Spleen (tissue), 11 donors: ENCODE results near the gene PUS1. TPM values are rescaled to one million over a fixed set of nuclear protein-coding genes. Genes with fewer than 3 reads are reported as not detected.

ENCODE experiments used
- DNase-seq: peaks from one replicate; pipeline ENCODE4 v3.0.0-alpha.2; 2020
- H3K27ac ChIP-seq, 8 donors: fragments of 200-600 bp; sonication (generic) in 7 of 8; 1 replicate in 4 of 8; 2 replicates in 4 of 8; pipeline versions ENCODE4 v1.5.0 to v1.8.0; 2016 to 2021; ENCODE audit warnings: inconsistent platforms in 4 of 8, mild to moderate bottlenecking in 4 of 8, moderate library complexity in 1 of 8
- H3K27me3 ChIP-seq, 7 donors: fragments of 200-600 bp; sonication (generic) in 6 of 7; replicated peaks in 1 of 7; 1 replicate in 4 of 7; 2 replicates in 3 of 7; pipeline versions ENCODE4 v1.5.0 to v1.8.0; 2016 to 2021; ENCODE audit warnings: inconsistent platforms in 3 of 7, mild to moderate bottlenecking in 1 of 7
- H3K36me3 ChIP-seq, 6 donors: fragments of 200-600 bp; sonication (generic) in 5 of 6; 1 replicate in 4 of 6; 2 replicates in 2 of 6; pipeline versions ENCODE4 v1.5.0 to v1.8.0; 2016 to 2021; ENCODE audit warnings: inconsistent platforms in 2 of 6
- H3K4me1 ChIP-seq, 6 donors: fragments of 200-600 bp; sonication (generic) in 5 of 6; 1 replicate in 3 of 6; 2 replicates in 3 of 6; pipeline versions ENCODE4 v1.5.0 to v1.8.0; 2016 to 2021; ENCODE audit warnings: inconsistent platforms in 3 of 6
- H3K4me3 ChIP-seq, 8 donors: fragments of 200-600 bp; sonication (generic) in 7 of 8; 1 replicate in 4 of 8; 2 replicates in 4 of 8; pipeline versions ENCODE4 v1.5.0 to v1.8.0; 2016 to 2021; ENCODE audit warnings: inconsistent platforms in 4 of 8, mild to moderate bottlenecking in 4 of 8, moderate library complexity in 2 of 8
- H3K9me3 ChIP-seq, 8 donors: fragments of 200-600 bp; sonication (generic) in 7 of 8; 1 replicate in 4 of 8; 2 replicates in 4 of 8; pipeline versions ENCODE4 v1.5.0 to v1.8.0; 2016 to 2021; ENCODE audit warnings: inconsistent platforms in 4 of 8
- POLR2A ChIP-seq, 3 donors: fragments of 450-650 bp; IDR thresholded peaks; one replicate each; pipeline ENCODE4 v1.5.1; 2017; ENCODE audit warnings: antibody characterized with exemption in 3 of 3, mild to moderate bottlenecking in 1 of 3
- POLR2AphosphoS5 ChIP-seq, 3 donors: sonication (generic); formaldehyde crosslinking; IDR thresholded peaks; one replicate each; pipeline ENCODE4 v1.5.1; 2017; ENCODE audit warnings: antibody characterized with exemption in 3 of 3
- WGBS, 5 donors: extraction: QIAGEN DNeasy Blood & Tissue Kit in 3 of 5; methylation state at CpG; one replicate each; pipeline versions ENCODE4 v1.1.5 to v1.1.7; 2013 to 2018; 5-methylcytosine and 5-hydroxymethylcytosine counted together
- intact Hi-C: fragments of 100-400 bp; cut with DNase I; formaldehyde crosslinking; loops from one replicate; pipeline ENCODE4 v1.15.0; 2023; ENCODE audit warnings: low total_unique reads
- polyA plus RNA-seq, 3 donors: library from polyadenylated mRNA; stranded (reverse); fragments of 200-250 nt; gene quantifications; one replicate each; pipeline ENCODE4 v1.2.1, GENCODE V29; 2013
- total RNA-seq, 7 donors: library from RNA; depleted of rRNA in 3 of 7; stranded (reverse); fragments of >200 nt in 3 of 7; fragmentation: NEBNext Ultra II Directional in 4 of 7; extraction: Animal tissue kit (Norgen Biotek cat#: 25700) in 4 of 7; gene quantifications; one replicate each; pipeline versions ENCODE4 v1.1.0 to v1.2.1, GENCODE V29; 2016 to 2021
- TF ChIP-seq, protein P1 (sequence below), 11 experiments: fragments of 200-600 bp in 7 of 11; fragments of 450-650 bp in 4 of 11; sonication (generic) in 4 of 11; IDR thresholded peaks in 8 of 11; conservative IDR thresholded peaks in 3 of 11; 1 replicate in 7 of 11; 2 replicates in 4 of 11; pipeline versions ENCODE4 v1.4.0 to v1.8.0; 2016 to 2021; ENCODE audit warnings: antibody characterized with exemption in 11 of 11, inconsistent platforms in 4 of 11, mild to moderate bottlenecking in 1 of 11
- donor health status: healthy with polysubstance abuse.
- donor health status: DM: no; HTN: no; CAD: no; lungs with moderate emphysema.
- donor health status: DM: no; HTN: no; CAD: no.
- donor health status: Bipolar disorder and iron deficiency.
- donor health status: healthy.
- donor health status: DM: no; HTN: no; CAD: no.
- donor health status: DM: yes; HTN: yes; CAD: no.

The PUS1 gene
- total and polyA plus RNA-seq, 10 donors, result 16.0 to 46.5 (median 30.0) TPM

GRCh38 chr12:131921866-131922769, 7.0 kb upstream of the PUS1 start:
- Histone ChIP-seq H3K9me3 (no peaks in the 10 kb centered on the region), H3K27me3 (no peaks in the 10 kb centered on the region), H3K27ac (peak overlapping the region in 3 of 8 donors; percentile 21 to 73 (median 61)), H3K4me1 (peaks cover 10 to 36% (median 28%) of the 10 kb centered on the region in 6 donors), H3K36me3 (peaks cover 0 to 60% (median 43%) of the 10 kb centered on the region in 6 donors), H3K4me3 (no peak overlapping the region)
- intact Hi-C loops, result no loop called here
- WGBS, 5 donors, result 82 to 90% (median 85%) methylated on average over 23 to 29 of the region's 29 CpGs
- DNase-seq, result no peak
- TF ChIP-seq POLR2AphosphoS5 (IDR thresholded peaks at IDR 0.05) (peak; percentile 46 to 74 (median 57)), POLR2A (IDR thresholded peaks at IDR 0.05) (no peak)
- TF ChIP-seq, protein P1, sequence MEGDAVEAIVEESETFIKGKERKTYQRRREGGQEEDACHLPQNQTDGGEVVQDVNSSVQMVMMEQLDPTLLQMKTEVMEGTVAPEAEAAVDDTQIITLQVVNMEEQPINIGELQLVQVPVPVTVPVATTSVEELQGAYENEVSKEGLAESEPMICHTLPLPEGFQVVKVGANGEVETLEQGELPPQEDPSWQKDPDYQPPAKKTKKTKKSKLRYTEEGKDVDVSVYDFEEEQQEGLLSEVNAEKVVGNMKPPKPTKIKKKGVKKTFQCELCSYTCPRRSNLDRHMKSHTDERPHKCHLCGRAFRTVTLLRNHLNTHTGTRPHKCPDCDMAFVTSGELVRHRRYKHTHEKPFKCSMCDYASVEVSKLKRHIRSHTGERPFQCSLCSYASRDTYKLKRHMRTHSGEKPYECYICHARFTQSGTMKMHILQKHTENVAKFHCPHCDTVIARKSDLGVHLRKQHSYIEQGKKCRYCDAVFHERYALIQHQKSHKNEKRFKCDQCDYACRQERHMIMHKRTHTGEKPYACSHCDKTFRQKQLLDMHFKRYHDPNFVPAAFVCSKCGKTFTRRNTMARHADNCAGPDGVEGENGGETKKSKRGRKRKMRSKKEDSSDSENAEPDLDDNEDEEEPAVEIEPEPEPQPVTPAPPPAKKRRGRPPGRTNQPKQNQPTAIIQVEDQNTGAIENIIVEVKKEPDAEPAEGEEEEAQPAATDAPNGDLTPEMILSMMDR (IDR thresholded peaks at IDR 0.05 in 8 of 11, conservative IDR thresholded peaks at IDR 0.05 in 3 of 11), result no peak

- H3K9me3 ChIP-seq, result no peaks in the 10 kb centered on the region
- no peaks in the 10 kb centered on the region for H3K27me3 ChIP-seq
- peaks cover 0 to 53% (median 38%) of the 10 kb centered on the region in 6 donors for H3K36me3 ChIP-seq
- TF ChIP-seq POLR2AphosphoS5 (IDR thresholded peaks at IDR 0.05) (no peak), POLR2A (IDR thresholded peaks at IDR 0.05) (no peak)
- TF ChIP-seq, protein P1 (IDR thresholded peaks at IDR 0.05 in 8 of 11, conservative IDR thresholded peaks at IDR 0.05 in 3 of 11), result no peak
- intact Hi-C loops, result no loop called here
- no peak overlapping the region for H3K4me3 ChIP-seq
- no peak for DNase-seq
- peak overlapping the region in 4 of 8 donors; percentile 21 to 73 (median 60) for H3K27ac ChIP-seq
- peaks cover 10 to 42% (median 29%) of the 10 kb centered on the region in 6 donors for H3K4me1 ChIP-seq
- 92 to 96% (median 92%) methylated on average over 13 of the region's 13 CpGs for WGBS, 5 donors
Observed at GRCh38 chr12:131922772-131923171, 6.3 kb upstream of the PUS1 start.

DNA sequence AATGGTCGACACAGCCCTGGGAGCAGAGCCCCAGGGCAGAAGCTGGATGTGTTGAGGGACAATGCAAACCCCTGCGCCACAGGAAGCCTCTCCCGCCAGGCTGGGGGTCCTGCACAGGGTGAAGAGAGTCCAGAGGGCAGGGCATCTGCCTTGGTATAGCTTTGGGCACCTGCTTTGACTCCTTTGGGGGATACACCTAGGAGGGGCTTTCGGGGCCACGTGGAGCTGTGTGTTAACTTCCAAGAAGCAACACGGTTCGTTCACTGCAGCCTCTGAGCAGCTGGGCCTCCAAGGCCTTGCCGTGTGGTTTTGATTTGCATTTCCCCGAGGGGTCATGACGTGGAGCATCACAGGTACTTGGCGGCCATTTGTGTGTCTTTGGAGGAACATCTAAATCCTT, 5.8 kb upstream of the PUS1 start:
- H3K27ac ChIP-seq, result peak overlapping the region in 5 of 8 donors; percentile 46 to 73 (median 58)
- no peak for DNase-seq
- peak overlapping the region in 1 of 8 donors; percentile 25 for H3K4me3 ChIP-seq
- H3K27me3 ChIP-seq, result no peaks in the 10 kb centered on the region
- peak in 2 of 3 donors; percentile 46 to 54 for TF ChIP-seq POLR2AphosphoS5 (IDR thresholded peaks at IDR 0.05)
- no peak for TF ChIP-seq POLR2A (IDR thresholded peaks at IDR 0.05)
- H3K4me1 ChIP-seq, result peaks cover 10 to 47% (median 34%) of the 10 kb centered on the region in 6 donors
- WGBS, 5 donors, result 65 to 75% (median 69%) methylated on average over 11 of the region's 11 CpGs
- peaks cover 0 to 48% (median 33%) of the 10 kb centered on the region in 6 donors for H3K36me3 ChIP-seq
- H3K9me3 ChIP-seq, result no peaks in the 10 kb centered on the region
- intact Hi-C loops, result no loop called here

DNA sequence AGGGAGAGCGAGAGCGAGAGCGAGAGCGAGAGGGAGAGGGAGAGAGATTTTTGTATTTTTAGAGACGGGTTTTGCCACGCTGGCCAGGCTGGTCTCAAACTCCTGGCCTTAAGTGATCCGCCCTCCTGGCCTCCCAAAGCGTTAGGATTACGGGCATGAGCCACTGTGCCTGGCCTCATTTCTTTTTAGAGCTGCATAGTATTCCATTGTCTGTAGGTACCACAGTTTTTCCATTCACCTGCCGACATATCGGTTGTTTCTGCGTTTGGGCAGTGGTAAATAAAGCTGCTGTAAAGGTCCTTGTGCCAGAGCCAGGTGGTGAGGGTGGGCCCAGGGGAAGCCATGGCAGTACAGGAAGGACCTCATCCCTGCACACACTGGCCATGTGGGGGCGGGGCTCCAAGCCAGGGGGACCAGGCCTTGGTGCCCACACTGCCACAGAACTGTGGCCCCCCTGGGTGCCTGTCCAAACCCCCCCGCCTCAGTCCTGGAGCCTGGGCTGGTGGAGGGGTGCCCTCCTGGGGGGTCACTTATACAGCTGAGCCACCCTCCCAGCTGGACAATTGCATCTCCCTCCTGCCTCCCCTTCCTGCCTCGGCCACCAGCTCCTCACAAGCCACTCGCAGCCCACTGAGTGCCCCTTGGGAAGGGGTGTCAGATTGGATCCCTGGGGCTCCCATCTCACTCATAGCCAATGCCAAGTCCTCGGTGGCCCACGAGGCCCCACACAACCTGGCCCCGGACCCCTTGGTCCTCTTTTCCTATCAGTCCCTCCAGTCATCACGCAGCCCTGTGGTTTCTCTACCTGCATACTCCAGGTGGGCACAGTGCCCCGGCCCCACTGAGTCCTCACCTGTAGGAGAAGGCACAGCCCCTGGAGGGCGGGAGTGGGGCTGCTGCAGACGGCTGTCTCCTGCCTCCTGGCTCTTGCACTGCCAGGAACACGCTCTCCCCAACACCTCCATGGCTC, 1.7 kb upstream of the PUS1 start:
- no peaks in the 10 kb centered on the region for H3K27me3 ChIP-seq
- H3K4me1 ChIP-seq, result peaks cover 20 to 79% (median 50%) of the 10 kb centered on the region in 6 donors
- peak overlapping the region in 2 of 8 donors; percentile 92 to 94 for H3K27ac ChIP-seq
- TF ChIP-seq POLR2AphosphoS5 (IDR thresholded peaks at IDR 0.05), result no peak
- no peak for TF ChIP-seq POLR2A (IDR thresholded peaks at IDR 0.05)
- TF ChIP-seq, protein P1 (IDR thresholded peaks at IDR 0.05 in 8 of 11, conservative IDR thresholded peaks at IDR 0.05 in 3 of 11), result no peak
- DNase-seq, result no peak
- no peaks in the 10 kb centered on the region for H3K9me3 ChIP-seq
- H3K4me3 ChIP-seq, result peak overlapping the region in 1 of 8 donors; percentile 96
- intact Hi-C loops, result no loop called here
- 78 to 98% (median 95%) methylated on average over 21 to 24 of the region's 24 CpGs for WGBS, 5 donors
- peaks cover 0 to 25% (median 11%) of the 10 kb centered on the region in 6 donors for H3K36me3 ChIP-seq
